ENCODE results near the gene SCAF4.

The SCAF4 gene

GRCh38 chr21:31684918-31685317 lies 47.0 kb downstream of the SCAF4 start:
- no peaks in the 10 kb centered on the region for H3K79me2 ChIP-seq (ENCODE audit: insufficient read depth, low read depth)
- no peak overlapping the region for H3K27ac ChIP-seq
- no peaks in the 10 kb centered on the region for H3K27me3 ChIP-seq (ENCODE audit: insufficient read depth, low read depth)
- H3K4me1 ChIP-seq (ENCODE audit: low read depth, poor library complexity, severe bottlenecking): no peaks in the 10 kb centered on the region
- H3K4me3 ChIP-seq (IDR thresholded peaks at IDR 0.05; ENCODE audit: insufficient read depth, low read depth, low read length): no peak overlapping the region
- no peaks in the 10 kb centered on the region for H4K20me1 ChIP-seq (ENCODE audit: insufficient read depth)
- no peak for TF ChIP-seq CTCF (conservative IDR thresholded peaks at IDR 0.05; ENCODE audit: low read depth, low read length)
- no peak overlapping the region for H3K9ac ChIP-seq
- H2AFZ ChIP-seq (ENCODE audit: low read depth): no peak overlapping the region
- H3K4me2 ChIP-seq: no peak overlapping the region
- peaks cover 21% of the 10 kb centered on the region; the same call in 1 of the 2 replicates for H3K36me3 ChIP-seq (ENCODE audit: insufficient read depth)

- peaks cover 16% of the 10 kb centered on the region; the same call in 1 of the 2 replicates for H3K36me3 ChIP-seq (ENCODE audit: insufficient read depth)
- no peak overlapping the region for H3K4me2 ChIP-seq
- no peaks in the 10 kb centered on the region for H3K4me1 ChIP-seq (ENCODE audit: low read depth, poor library complexity, severe bottlenecking)
- H3K27me3 ChIP-seq (ENCODE audit: insufficient read depth, low read depth): no peaks in the 10 kb centered on the region
- no peaks in the 10 kb centered on the region for H3K79me2 ChIP-seq (ENCODE audit: insufficient read depth, low read depth)
- no peaks in the 10 kb centered on the region for H4K20me1 ChIP-seq (ENCODE audit: insufficient read depth)
- H3K4me3 ChIP-seq (IDR thresholded peaks at IDR 0.05; ENCODE audit: insufficient read depth, low read depth, low read length): no peak overlapping the region
- H3K27ac ChIP-seq: no peak overlapping the region
- no peak for TF ChIP-seq CTCF (conservative IDR thresholded peaks at IDR 0.05; ENCODE audit: low read depth, low read length)
- H3K9ac ChIP-seq: no peak overlapping the region
- H2AFZ ChIP-seq (ENCODE audit: low read depth): no peak overlapping the region
These were observed 48.9 kb downstream of the SCAF4 start for GRCh38 chr21:31683029-31683428.

GRCh38 chr21:31682620-31683019 lies 49.3 kb downstream of the SCAF4 start:
- no peak overlapping the region for H3K4me3 ChIP-seq (IDR thresholded peaks at IDR 0.05; ENCODE audit: insufficient read depth, low read depth, low read length)
- no peak for TF ChIP-seq CTCF (conservative IDR thresholded peaks at IDR 0.05; ENCODE audit: low read depth, low read length)
- no peaks in the 10 kb centered on the region for H4K20me1 ChIP-seq (ENCODE audit: insufficient read depth)
- no peak overlapping the region for H2AFZ ChIP-seq (ENCODE audit: low read depth)
- H3K4me1 ChIP-seq (ENCODE audit: low read depth, poor library complexity, severe bottlenecking): no peaks in the 10 kb centered on the region
- no peaks in the 10 kb centered on the region for H3K27me3 ChIP-seq (ENCODE audit: insufficient read depth, low read depth)
- no peaks in the 10 kb centered on the region for H3K79me2 ChIP-seq (ENCODE audit: insufficient read depth, low read depth)
- H3K4me2 ChIP-seq: no peak overlapping the region
- H3K9ac ChIP-seq: no peak overlapping the region
- H3K27ac ChIP-seq: no peak overlapping the region
- H3K36me3 ChIP-seq (ENCODE audit: insufficient read depth): peaks cover 16% of the 10 kb centered on the region; the same call in 1 of the 2 replicates

GRCh38 chr21:31678478-31678877 lies 53.4 kb downstream of the SCAF4 start:
- no peak overlapping the region for H3K4me2 ChIP-seq
- H3K4me1 ChIP-seq (ENCODE audit: low read depth, poor library complexity, severe bottlenecking): no peaks in the 10 kb centered on the region
- H3K9ac ChIP-seq: no peak overlapping the region
- H4K20me1 ChIP-seq (ENCODE audit: insufficient read depth): no peaks in the 10 kb centered on the region
- no peak for TF ChIP-seq CTCF (conservative IDR thresholded peaks at IDR 0.05; ENCODE audit: low read depth, low read length)
- H3K4me3 ChIP-seq (IDR thresholded peaks at IDR 0.05; ENCODE audit: insufficient read depth, low read depth, low read length): no peak overlapping the region
- H2AFZ ChIP-seq (ENCODE audit: low read depth): no peak overlapping the region
- no peak overlapping the region for H3K27ac ChIP-seq
- H3K36me3 ChIP-seq (ENCODE audit: insufficient read depth): 0 out of 2 replicates have a peak, but pooled peaks cover 3% of the 10 kb centered on the region
- H3K27me3 ChIP-seq (ENCODE audit: insufficient read depth, low read depth): no peaks in the 10 kb centered on the region
- no peaks in the 10 kb centered on the region for H3K79me2 ChIP-seq (ENCODE audit: insufficient read depth, low read depth)

Measured in KMS-11 (cell line).